Stomach (tissue), 9 donors: ENCODE data around the gene NDOR1. TPM values are rescaled to one million over a fixed set of nuclear protein-coding genes. Genes with fewer than 3 reads are reported as not detected.

ENCODE experiments used
- DNase-seq, 2 donors: peaks; one replicate each; pipeline versions ENCODE4 v3.0.0 to v3.0.0-alpha.2; 2013 to 2019
- H3K27ac ChIP-seq, 5 donors: fragments of 200-600 bp in 4 of 5; sonication (generic) in 4 of 5; one replicate each; pipeline ENCODE4 v1.5.1; 2013 to 2019; ENCODE audit warnings: mild to moderate bottlenecking in 1 of 5, moderate library complexity in 1 of 5
- H3K27me3 ChIP-seq, 3 donors: fragments of 200-600 bp; sonication (generic); one replicate each; pipeline ENCODE4 v1.5.1; 2017 to 2019; ENCODE audit warnings: mixed run types in 1 of 3
- H3K36me3 ChIP-seq, 4 donors: fragments of 200-600 bp; sonication (generic); 1 replicate in 3 of 4; 2 replicates in 1 of 4; pipeline ENCODE4 v1.5.1; 2016 to 2019
- H3K4me1 ChIP-seq, 4 donors: fragments of 200-600 bp; sonication (generic); one replicate each; pipeline ENCODE4 v1.5.1; 2016 to 2019
- H3K4me3 ChIP-seq, 4 donors: fragments of 200-600 bp; sonication (generic) in 3 of 4; one replicate each; pipeline ENCODE4 v1.5.1; 2016 to 2019; ENCODE audit warnings: mild to moderate bottlenecking in 1 of 4
- H3K9me3 ChIP-seq, 4 donors: fragments of 200-600 bp; sonication (generic); one replicate each; pipeline ENCODE4 v1.5.1; 2016 to 2019
- CTCF ChIP-seq, 7 experiments: fragments of 450-650 bp in 4 of 7; fragments of 200-600 bp in 3 of 7; sonication (generic) in 3 of 7; IDR thresholded peaks; one replicate each; pipeline ENCODE4 v1.5.1; 2016 to 2019; ENCODE audit warnings: antibody characterized with exemption in 7 of 7, control low read depth in 2 of 7, mild to moderate bottlenecking in 1 of 7
- EP300 ChIP-seq: sonication (generic); formaldehyde crosslinking; IDR thresholded peaks from one replicate; pipeline ENCODE4 v1.6.1; 2017; ENCODE audit warnings: antibody characterized with exemption
- POLR2A ChIP-seq, 4 donors: fragments of 450-650 bp; IDR thresholded peaks; one replicate each; pipeline ENCODE4 v1.6.1; 2016; ENCODE audit warnings: antibody characterized with exemption in 4 of 4, control low read depth in 2 of 4, mild to moderate bottlenecking in 1 of 4, moderate library complexity in 1 of 4
- POLR2AphosphoS5 ChIP-seq, 3 donors: sonication (generic); formaldehyde crosslinking; IDR thresholded peaks; one replicate each; pipeline ENCODE4 v1.6.1; 2016; ENCODE audit warnings: antibody characterized with exemption in 3 of 3
- WGBS, 5 donors: extraction: QIAGEN DNeasy Blood & Tissue Kit in 3 of 5; methylation state at CpG; one replicate each; pipeline versions ENCODE4 v1.1.5 to v1.1.7; 2013 to 2018; 5-methylcytosine and 5-hydroxymethylcytosine counted together
- intact Hi-C: fragments of 100-400 bp; cut with DNase I; formaldehyde crosslinking; loops from one replicate; pipeline ENCODE4 v1.15.1; 2023; ENCODE audit warnings: low total_unique reads
- polyA plus RNA-seq, 3 donors: library from polyadenylated mRNA; stranded (reverse); fragments of 200-250 nt; gene quantifications; one replicate each; pipeline ENCODE4 v1.2.3, GENCODE V29; 2013
- total RNA-seq, 5 donors: library from RNA; depleted of rRNA; stranded (reverse); fragments of >200 nt; gene quantifications; one replicate each; pipeline versions ENCODE4 v1.1.0 to v1.2.3, GENCODE V29; 2014 to 2016
- donor health status: healthy with polysubstance abuse.
- donor health status: Bipolar disorder and iron deficiency.
- donor health status: healthy.

Gene NDOR1
- total and polyA plus RNA-seq, 8 donors = 0.89 to 105 (median 7.9) TPM

- 92 to 95% (median 93%) methylated on average over 37 to 48 of the region's 48 CpGs for WGBS, 5 donors
- Histone ChIP-seq H3K27ac (no peak overlapping the region), H3K4me1 (peaks cover 27 to 49% (median 44%) of the 10 kb centered on the region in 4 donors), H3K36me3 (peaks cover 60 to 80% (median 73%) of the 10 kb centered on the region in 4 donors), H3K4me3 (no peak overlapping the region), H3K9me3 (no peaks in the 10 kb centered on the region), H3K27me3 (no peaks in the 10 kb centered on the region)
- intact Hi-C loops = loop anchor here (10.0 kb wide), 2 partner anchors 50 to 70 kb away; partner anchors contain the start of genes DPP7 and SLC34A3
- no peak for DNase-seq
- no peak for TF ChIP-seq EP300
- no peak for TF ChIP-seq POLR2A (IDR thresholded peaks at IDR 0.05)
- no peak for TF ChIP-seq CTCF (IDR thresholded peaks at IDR 0.05)
- TF ChIP-seq POLR2AphosphoS5 (IDR thresholded peaks at IDR 0.05) = no peak
Measured at GRCh38 chr9:137184881-137185660, 20.4 kb upstream of the NDOR1 start.

- H3K36me3 ChIP-seq = peaks cover 59 to 80% (median 73%) of the 10 kb centered on the region in 4 donors
- H3K27ac ChIP-seq = no peak overlapping the region
- H3K9me3 ChIP-seq = no peaks in the 10 kb centered on the region
- TF ChIP-seq EP300 = no peak
- no peak for TF ChIP-seq CTCF (IDR thresholded peaks at IDR 0.05)
- no peak for TF ChIP-seq POLR2AphosphoS5 (IDR thresholded peaks at IDR 0.05)
- no peak for TF ChIP-seq POLR2A (IDR thresholded peaks at IDR 0.05)
- H3K4me3 ChIP-seq = peak overlapping the region in 1 of 4 donors; percentile 99
- intact Hi-C loops = loop anchor here (10.0 kb wide), 2 partner anchors 49 to 71 kb away; partner anchors contain the start of genes DPP7 and SLC34A3
- peaks cover 35 to 58% (median 53%) of the 10 kb centered on the region in 4 donors for H3K4me1 ChIP-seq
- H3K27me3 ChIP-seq = no peaks in the 10 kb centered on the region
- 92 to 95% (median 95%) methylated on average over 9 to 19 of the region's 19 CpGs for WGBS, 5 donors
- no peak for DNase-seq
Measured at GRCh38 chr9:137185921-137186320, 19.6 kb upstream of the NDOR1 start.

GRCh38 chr9:137186385-137186784 lies 19.1 kb upstream of the NDOR1 start:
- H3K4me3 ChIP-seq = peak overlapping the region in 2 of 4 donors; percentile 96 to 99
- intact Hi-C loops = loop anchor here (10.0 kb wide), 2 partner anchors 48 to 72 kb away; partner anchors contain the start of genes DPP7 and SLC34A3
- WGBS, 5 donors = 50 to 75% (median 65%) methylated on average over 2 to 6 of the region's 6 CpGs
- DNase-seq = no peak
- no peaks in the 10 kb centered on the region for H3K9me3 ChIP-seq
- TF ChIP-seq EP300 (no peak), CTCF (IDR thresholded peaks at IDR 0.05) (no peak), POLR2AphosphoS5 (IDR thresholded peaks at IDR 0.05) (no peak), POLR2A (IDR thresholded peaks at IDR 0.05) (no peak)
- no peaks in the 10 kb centered on the region for H3K27me3 ChIP-seq
- H3K36me3 ChIP-seq = peaks cover 59 to 80% (median 73%) of the 10 kb centered on the region in 4 donors
- H3K27ac ChIP-seq = no peak overlapping the region
- peaks cover 35 to 62% (median 57%) of the 10 kb centered on the region in 4 donors for H3K4me1 ChIP-seq

- no peak for TF ChIP-seq POLR2AphosphoS5 (IDR thresholded peaks at IDR 0.05)
- TF ChIP-seq POLR2A (IDR thresholded peaks at IDR 0.05) = no peak
- no peak for TF ChIP-seq CTCF (IDR thresholded peaks at IDR 0.05)
- TF ChIP-seq EP300 = no peak
- no peak for DNase-seq
- no peaks in the 10 kb centered on the region for H3K9me3 ChIP-seq
- WGBS, 5 donors = 80 to 86% (median 82%) methylated on average over 15 of the region's 15 CpGs
- intact Hi-C loops = loop anchor here (10.0 kb wide), 2 partner anchors 47 to 73 kb away; partner anchors contain the start of genes DPP7 and SLC34A3
- H3K27me3 ChIP-seq = no peaks in the 10 kb centered on the region
- peak overlapping the region; percentile 95 to 99 (median 97) for H3K4me3 ChIP-seq
- no peak overlapping the region for H3K27ac ChIP-seq
- peaks cover 35 to 72% (median 67%) of the 10 kb centered on the region in 4 donors for H3K4me1 ChIP-seq
- peaks cover 49 to 80% (median 73%) of the 10 kb centered on the region in 4 donors for H3K36me3 ChIP-seq
Measured at GRCh38 chr9:137187386-137187785, 18.1 kb upstream of the NDOR1 start.
